EL (cell line): ENCODE measurements around the gene HAAO.

Experiments used
- DNase-seq: peaks from one replicate; pipeline ENCODE4 v3.0.0-alpha.2; 2016

HAAO gene

DNA sequence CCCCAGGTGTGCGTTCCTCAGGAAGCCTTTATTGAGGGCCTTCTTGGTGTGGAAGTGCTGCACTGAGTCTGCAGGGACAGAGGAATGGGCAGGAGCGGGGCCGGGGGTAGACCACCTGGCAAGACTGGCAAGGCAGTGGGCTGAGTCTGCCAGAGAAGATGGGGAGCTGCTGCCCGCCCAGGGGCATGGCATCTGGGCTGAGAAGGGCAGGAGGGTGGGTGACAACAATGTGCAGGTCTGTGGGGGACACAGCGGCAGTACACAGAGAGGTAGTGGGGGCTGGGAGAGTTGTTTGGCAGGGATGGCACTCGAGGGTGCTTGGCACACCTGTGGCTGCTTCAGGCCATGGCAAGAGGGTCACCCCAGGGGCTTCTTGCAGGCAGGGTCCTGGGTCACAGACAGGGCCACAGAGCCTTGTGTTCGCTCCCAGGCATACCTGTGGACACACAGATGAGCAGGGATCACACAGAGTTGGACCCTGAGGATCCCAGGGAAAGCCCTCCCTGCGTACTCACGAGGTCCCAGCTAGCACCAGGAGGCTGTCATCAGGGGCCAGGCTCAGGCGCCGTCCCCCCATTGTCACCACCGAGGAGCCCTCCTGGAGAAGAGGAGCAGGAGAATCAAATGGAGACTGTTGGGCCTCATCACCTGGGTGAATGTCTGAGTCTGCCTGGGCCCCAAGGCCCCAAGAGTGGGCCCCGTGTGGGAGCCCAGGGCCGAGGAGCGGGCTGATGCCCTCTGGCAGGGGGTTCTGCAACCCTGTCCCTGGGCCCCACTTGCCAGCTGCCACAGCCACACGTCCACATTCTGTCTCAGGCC lies 25.1 kb downstream of the HAAO start:
- DNase-seq, result no peak

DNA sequence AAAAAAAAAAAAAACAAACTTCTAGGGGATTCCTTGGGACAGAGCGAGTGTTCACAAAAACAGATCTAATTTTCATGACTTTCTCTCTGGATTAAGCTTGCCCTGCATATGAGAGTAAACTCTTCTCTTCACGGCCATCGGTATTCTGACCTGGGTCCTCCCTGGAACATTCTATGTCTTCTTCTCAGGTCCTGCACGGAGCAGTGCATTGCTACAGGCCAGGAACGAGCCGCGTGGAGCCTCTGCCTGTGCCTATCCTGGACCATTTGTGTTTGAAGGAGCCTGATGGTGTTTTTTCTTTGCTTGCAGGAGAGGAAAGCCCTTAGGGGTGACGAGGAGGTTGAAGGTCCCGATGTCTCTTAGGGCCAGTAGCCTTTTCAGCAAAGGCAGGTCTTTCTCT lies 26.7 kb downstream of the HAAO start:
- DNase-seq, result no peak

DNA sequence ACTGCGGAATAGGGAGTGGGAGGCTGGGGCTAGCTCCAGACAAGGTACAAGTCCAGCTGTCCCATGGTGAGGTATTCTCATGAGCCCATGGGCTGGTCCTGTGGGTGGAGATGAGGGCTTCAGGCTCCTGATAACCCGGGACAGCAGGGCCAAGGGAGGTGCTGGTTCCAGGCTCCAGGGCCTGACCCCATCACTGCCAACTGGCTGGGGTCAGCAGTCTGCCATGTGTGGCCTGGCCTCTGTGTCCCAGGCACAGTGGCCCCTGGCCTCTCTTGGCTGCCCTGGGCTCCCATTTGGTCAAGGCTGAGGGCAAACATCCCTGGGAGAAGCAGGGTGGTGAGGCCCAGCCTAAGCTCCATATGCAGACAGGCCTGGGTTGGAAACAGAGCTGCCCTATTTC lies 27.5 kb downstream of the HAAO start:
- DNase-seq, result no peak

DNA sequence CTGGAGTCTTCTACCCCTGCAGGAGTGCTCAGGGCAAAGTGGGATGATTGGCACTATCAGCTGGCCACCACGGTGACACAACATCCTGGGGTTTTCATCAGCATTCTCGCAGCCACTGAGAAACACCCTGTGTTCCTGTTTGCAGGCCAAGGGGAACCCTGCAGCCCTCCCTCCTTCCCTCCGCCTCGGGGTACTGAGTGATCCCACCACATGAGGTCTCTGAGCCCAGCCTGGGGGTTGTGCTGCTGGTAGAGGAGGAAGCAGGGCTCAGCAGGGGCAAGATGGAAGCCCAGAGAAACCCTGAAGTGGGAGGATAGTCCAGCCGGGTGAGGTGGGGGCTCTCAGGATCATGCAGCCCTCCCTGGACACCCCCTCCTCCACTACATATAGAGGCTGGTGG lies 28.3 kb downstream of the HAAO start, which contains the start of gene OXER1:
TSS of gene OXER1 (minus strand) at position 40 of the 400 bp plus-strand sequence. CDS start 73 bp downstream, outside the sequence.
- no peak for DNase-seq

DNA sequence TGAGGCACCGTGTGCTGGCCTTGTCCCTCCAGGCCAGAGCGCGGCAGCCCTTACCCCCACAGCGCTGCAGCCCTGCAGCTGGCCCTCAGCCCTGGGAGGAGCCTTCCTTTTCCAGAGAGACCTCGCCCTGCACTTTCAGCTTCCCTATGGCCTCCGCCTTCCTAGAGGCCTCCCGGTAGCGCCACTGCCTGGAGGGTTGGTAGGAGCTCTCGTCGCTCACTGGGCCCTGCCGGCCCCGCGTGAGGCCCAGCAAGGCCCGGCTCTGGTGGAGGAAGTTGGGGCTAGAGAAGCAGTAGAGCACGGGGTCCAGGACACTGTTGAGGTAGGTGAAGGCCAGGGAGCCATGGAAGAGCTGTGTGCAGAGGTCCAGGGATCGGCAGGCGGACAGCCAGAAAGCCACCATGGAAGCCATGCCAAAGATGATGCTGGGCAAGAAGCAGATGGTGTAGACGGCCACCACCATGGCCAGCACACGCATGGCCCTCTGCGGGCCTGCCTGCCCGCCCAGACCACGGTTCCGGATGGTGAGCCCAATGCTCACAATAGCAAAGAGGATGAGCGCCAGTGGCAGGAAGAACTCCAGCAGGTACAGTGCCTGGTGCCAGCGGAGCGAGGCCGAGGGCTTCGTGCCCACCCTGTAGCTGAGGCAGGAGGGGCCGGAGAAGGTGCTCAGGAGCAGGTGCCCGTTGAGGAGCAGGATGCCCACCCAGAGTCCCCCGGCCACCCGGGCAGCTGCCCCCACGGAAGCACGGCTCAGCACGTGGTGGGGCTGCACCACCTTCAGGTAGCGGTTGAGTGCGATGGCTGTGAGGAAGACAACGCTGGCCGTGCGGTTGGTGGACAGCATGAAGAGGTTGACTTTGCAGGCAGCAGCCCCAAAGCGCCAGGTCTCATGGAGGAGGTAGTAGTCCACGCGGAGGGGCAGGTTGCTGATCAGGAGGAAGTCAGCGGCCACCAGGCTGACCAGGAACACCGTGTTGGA lies 29.3 kb downstream of the HAAO start:
- no peak for DNase-seq

DNA sequence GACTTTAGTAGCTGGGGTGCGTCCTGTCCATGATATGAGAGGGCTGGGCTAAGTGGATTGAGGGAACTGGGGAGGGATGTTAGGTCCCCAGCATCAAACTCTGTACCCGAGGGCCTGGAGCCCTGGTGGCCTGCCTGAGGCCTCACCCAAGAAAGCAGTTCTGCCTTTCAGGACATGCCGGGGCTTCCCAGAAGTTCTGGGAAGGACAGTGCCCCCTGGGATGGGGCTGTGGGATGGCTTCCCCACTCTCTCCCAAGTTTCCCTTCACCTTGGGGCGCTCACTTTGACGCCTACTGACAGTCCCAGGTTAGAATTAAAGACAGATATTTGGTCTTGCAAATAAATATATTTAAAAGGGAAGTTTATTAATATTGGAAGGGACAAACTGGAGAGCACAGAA lies 30.2 kb downstream of the HAAO start:
- no peak for DNase-seq

DNA sequence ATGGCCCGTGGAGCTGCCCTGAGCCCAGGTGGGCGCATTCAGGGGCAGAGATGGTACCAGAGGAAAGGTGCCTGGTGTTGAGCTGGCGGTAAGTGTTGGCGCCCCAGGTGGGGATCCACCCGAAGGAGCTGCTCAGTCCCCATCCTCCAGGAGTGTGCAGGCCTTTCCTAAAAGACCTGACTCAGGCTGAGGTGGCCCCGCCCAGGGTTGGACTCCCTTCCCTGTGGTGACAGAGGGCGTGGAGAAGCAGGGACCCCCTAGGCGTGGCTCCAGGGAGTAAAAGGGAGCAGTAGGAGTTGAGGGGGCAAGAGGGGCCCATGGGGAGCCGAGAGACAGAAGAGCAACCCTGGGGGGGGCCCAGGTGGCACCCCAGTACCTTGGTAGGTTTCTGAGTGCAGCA lies 30.8 kb downstream of the HAAO start:
- DNase-seq, result no peak

DNA sequence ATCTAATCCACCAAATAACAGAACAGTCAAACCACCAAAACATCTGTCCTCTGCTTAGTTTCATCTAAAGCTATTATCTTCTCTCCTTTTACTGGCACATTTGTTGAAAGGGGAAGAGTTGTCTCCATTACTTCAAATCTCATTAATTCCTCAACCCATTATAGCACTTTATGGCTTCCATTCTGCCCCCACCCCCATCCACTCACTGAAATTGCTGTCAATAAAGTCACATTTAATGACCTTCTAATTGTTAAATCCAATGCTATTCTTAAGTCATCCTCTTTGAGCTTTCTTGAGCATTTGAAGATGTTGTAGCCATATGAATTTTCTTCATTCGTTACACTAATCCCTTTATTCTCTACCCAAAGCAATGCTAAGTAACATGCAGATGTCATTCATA lies 33.6 kb downstream of the HAAO start:
- DNase-seq, result no peak

DNA sequence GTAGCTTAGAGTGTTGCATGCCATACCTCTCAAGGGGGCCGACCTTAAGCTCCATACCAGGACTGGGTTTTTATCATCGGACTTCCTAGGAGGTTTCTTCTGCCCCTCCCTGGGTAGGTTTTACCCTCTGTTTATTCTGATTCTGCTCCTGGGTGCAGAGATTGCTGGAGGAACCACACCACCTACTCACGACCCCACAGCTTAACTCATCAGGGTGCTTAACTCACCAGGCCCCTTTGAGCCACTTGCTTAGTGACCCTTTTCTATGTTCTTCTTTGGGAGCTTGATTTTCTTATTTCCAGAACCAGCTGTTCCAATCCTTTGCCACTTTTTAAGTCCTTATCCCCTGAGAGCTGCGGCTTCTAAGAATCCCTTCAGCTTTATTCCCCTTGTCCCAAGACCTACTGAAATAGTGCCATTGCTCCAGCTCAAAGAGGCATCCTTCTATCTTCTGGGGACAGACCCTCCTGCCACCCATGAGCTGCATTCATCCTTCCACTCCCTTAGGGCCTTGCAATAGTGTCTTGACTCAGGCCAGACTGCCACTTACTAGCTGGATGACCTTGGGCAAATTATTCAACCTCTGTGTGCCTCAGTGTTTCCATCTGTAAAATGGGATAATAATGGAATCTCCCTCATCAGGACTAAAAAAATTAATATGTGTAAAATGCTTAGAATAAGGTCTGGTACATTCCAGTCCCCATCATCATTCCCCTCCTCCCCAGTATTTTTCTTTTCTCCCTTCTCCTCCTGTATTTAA lies 34.2 kb downstream of the HAAO start:
- no peak for DNase-seq

DNA sequence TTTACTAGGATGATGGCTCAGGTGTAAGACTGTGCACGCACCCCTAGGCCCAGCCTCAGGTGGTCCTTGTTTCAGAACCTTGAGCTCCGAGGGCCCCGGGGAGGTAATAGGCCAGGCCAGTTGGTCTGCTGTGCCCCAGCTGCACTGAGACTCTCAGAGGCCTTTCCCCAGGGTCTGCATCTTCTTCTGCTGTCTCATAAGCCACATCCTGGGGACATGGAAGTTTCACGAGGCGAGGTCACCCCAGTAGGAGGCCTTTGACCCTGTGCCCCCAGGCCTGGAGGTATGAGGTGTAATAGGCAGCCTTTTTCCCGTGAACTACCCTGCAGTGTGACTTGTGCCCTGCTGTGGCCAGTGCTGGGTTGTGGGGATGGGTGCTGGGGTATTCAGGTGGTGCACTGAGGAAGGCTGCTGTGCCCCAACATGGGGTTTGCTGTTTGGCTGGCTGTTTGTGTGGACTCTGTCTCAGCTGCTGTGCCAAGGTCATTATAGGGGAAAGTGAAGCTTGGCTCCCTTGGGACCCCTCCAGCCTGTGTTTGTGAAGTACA lies 35.3 kb downstream of the HAAO start:
- DNase-seq, result peak; percentile 32

DNA sequence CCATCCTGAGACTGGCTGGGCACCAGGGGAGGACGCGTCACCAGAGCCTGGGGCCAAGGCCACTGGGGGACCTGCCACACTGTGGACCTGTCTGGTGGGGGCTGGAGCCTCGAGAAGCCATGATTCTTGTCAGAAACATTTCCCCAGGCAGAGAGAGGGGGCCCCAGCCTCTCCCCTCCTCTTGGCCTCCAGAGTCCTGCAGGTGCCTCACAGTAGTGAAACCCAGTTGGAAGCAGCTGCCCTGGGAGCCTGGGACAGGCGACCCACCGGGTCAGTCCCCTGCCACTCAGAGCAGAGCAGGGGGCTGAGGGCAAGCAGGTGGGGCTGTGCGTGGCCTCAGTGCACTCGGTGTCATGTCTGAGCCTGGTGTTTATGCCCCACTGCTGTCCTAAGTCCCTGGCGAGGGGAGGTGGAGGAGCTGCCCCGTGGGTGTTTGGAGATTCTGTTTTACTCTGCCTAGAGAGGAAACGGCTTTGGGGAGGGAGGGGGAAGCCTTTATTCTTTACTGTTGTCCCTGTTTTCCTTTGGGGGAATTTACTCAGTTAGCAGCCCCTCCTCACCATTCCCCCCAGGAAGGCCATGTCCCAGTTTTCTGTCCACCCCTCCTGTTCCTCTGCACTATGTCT lies 36.1 kb downstream of the HAAO start:
- no peak for DNase-seq

DNA sequence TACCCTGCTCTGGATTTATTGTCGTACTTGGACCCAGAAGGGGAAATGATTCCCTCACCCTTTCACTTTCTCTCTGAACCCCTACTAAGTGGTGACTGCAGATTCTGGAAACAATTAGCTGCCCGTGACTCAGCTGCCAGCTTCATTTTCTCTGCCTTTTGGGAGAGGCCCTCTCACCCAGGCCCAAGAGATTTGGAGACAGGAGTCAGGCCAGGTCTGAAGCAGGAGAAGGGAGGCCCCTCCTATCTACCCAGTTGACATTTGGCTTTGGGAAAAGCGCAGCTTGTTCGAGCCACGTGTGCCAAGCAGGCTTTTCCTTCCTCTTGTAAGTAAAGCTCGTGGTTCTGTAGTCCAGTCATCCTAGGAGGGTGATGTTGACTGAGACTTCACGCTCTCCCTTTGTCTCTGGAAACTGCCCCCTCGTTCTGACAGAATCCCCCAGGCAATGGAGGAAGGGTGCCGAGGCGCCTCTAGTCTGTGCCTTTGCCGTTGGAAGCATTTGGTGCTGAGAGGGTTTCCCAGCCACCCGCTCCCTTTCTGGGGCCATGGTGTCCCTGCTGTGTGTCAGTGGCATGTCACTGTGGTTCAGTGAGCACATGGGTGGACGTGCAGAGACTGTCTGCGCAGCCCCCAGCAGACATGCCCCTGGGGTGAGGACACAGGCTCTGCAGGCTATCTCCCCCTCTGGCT lies 37.0 kb downstream of the HAAO start:
- DNase-seq, result peak; percentile 52

DNA sequence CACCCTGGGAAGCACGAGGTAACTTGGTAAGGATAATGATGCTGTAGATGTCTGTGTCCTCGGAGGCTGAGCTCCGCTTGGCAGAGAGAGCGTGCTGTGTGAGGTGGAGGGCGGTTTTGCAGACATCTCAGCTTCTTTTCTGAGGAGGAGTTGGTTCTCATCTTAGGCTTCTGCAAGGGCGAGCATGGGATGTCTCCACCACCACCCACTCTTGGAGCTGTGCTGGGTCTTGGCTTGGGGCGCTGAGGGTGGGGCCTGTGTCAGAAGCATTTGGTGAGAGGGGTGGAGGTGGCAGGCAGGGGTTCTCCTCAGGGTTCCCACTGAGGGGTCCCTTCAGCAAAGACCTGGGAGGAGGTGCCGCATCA lies 37.6 kb downstream of the HAAO start:
- DNase-seq, result no peak

DNA sequence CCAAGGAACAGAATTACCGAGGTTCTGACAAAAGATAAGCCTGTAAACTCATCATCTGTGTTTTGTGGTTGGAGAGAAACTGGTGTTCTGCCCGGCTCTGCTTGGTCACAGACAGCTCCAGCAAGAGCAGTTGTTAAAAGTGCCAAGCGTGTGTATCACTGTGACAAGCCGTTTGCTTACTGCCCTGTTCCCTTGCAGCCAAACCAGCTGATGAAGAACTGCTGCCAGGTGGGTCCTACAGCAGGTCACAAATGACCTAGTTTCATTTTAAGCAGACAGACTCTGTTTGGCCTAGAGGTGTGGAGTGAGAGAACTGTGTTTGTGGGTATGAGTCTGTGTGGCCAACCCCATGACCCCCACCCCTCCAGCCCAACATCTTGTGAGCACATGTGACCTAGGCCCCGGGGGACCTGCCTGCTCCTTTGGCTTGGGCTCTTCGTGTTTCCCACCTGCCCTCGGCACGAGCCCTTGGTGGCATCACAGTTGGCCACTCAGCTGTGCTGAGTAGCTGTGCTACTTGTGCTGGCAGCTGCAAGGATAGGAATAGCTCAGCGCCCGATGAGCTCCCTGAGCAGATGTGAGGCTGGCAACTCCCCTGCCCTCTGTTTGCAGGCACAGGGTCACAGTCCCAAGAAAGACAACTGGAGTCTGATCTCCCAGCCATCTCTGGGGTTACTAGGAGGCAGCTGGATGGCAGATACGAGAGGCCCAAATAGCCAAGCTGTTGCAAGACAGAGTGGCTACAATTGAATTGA lies 38.2 kb downstream of the HAAO start:
- DNase-seq, result no peak

DNA sequence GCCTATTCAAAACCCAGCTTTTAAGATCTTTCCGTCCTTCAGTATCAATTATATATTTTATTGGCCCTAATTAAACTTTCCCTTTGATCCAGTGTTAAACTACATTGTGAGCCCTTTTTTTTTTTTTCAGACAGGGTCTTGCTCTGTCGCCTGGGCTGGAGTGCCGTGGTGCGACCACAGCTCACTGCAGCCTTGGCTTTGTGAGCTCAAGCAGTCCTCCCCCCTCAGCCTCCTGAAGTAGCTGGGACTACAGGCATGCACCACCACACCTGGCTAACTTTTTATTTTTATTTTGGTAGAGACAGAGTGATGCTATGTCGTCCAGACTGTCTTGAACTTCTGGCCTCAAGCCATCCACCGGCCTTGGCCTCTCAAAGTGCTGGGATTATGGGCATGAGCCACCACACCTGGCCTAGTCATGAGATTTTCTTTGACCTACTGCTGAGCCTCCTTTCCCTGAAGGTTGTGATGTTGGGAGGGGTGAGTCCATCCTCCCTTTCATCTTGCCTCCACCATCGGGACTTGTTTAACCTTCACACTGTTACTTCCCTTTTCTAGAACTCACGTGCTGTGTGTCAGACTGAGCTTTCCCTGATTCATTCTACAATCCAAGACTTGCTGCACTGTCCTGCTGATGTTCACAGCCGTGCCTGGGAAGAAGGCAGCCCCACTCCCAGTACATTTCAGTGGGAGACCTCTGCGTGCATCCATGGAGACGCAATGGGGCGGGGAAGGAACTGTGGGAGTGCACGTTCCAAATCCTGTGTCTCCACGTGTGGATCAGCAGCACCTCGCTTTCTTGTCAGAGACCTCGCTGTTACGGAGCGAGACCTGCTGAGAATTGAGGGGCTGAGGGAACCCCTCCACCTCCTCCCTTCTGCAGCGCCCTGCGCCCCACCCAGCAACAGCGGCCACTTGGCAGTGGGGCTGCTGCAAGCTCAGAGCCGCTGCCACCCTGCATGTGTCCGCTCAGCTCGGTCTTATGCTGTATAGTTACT lies 39.3 kb downstream of the HAAO start:
- DNase-seq, result no peak

DNA sequence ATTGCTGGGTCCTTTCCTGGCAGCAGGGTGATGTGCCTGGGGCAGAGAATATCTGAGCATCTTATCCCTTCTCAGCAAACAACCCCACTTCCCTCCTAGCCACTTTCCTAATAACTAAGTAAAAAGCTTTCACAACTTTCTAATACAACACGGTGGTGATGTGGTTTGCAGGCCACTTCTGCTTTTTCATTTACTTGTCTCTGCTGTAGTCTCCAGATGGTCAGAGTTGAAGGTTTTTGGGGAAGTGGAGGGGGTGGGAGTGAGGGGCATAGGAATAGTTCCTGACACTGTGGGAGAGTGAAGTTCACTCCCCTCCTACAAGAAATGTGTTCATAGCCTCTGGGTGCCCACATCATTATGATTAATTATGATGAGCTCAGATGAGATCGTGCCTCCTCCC lies 40.1 kb downstream of the HAAO start:
- no peak for DNase-seq

DNA sequence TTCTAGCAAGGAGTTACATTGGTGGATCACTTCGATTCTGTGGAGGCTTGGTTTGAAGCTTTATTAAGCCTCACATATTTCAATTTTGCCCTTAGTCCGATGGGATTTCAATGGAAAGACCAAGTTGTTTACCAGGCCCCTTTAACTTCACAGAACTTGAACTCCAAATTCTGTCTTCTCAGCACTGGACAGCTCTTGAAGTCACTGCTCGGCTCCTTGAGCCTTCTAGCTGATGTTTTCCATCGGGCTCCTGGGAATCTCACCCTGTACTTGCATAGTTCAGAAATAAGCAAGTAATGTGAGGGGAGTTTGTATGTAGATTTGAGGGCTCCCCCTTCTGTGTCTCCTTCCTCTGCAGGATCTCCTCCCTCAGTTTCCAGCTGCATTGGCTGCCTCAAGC lies 43.5 kb downstream of the HAAO start:
- DNase-seq, result no peak

DNA sequence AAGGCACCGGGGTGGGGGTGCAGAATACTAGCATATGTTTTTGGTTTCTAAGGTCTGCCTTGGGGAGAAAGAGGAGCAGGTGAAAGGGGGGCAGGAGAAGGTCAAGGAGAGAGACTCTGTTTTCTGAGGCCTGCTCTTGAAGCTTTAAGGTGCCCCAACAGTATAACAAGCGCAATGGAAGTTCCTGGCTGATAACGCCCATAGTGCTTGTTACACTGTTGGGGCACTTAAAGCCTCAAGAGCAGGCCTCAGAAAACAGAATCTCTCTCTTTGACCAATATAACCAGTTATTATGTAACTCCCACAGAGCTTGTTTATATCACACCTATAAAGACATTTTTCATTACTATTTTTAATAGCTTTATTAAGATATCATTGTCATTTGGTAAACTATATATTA lies 45.0 kb downstream of the HAAO start:
- no peak for DNase-seq

DNA sequence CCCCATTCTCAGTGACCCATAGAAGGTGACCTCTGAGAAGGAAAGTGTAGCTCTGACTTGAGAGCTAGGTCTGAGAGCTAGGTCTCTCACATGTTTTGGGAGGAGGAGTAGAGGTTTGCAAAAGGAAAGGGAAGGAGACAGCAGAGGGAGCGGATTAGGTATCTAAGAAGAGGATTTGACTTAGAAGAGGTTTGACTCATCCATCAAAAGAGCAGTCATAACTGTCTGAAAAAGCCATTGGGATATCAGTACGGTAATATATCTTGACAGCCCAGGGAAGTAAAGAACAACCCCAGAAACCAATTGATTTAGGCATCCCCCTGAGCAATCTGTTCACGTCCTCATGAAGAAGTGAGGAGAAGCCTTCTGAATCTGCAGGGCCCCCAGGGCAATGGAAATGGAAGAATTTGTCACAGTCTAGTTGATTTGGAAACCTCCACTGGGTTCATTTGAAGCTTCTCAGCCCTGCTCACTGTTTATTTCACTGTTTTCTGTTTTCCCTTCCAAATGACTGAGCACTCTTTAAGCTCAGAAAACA lies 47.8 kb downstream of the HAAO start:
- DNase-seq, result no peak

DNA sequence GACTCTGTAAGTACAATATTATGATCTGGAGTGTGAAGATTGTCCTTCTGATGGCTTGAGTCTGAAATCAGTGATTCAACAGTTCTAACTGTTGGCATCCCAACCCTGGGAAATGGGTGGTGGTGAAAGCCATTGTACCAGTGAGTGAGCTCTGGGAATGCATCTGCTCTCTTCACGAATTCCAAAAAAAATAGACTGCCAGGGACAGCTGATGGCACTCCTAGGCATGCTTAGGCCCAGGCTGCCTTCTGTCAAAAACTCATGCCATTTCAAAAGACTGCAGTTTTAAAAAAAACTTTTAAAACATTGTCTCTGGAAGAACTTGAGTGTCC lies 48.8 kb downstream of the HAAO start:
- no peak for DNase-seq
